ENCODE measurements around the gene OR10A2.

- TF ChIP-seq POLR2A (IDR thresholded peaks at IDR 0.05; ENCODE audit: low read depth) (no peak), POLR2AphosphoS5 (IDR thresholded peaks at IDR 0.05) (no peak)
- TF ChIP-seq, protein P1, sequence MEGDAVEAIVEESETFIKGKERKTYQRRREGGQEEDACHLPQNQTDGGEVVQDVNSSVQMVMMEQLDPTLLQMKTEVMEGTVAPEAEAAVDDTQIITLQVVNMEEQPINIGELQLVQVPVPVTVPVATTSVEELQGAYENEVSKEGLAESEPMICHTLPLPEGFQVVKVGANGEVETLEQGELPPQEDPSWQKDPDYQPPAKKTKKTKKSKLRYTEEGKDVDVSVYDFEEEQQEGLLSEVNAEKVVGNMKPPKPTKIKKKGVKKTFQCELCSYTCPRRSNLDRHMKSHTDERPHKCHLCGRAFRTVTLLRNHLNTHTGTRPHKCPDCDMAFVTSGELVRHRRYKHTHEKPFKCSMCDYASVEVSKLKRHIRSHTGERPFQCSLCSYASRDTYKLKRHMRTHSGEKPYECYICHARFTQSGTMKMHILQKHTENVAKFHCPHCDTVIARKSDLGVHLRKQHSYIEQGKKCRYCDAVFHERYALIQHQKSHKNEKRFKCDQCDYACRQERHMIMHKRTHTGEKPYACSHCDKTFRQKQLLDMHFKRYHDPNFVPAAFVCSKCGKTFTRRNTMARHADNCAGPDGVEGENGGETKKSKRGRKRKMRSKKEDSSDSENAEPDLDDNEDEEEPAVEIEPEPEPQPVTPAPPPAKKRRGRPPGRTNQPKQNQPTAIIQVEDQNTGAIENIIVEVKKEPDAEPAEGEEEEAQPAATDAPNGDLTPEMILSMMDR (IDR thresholded peaks at IDR 0.05), result no peak
Measured at GRCh38 chr11:6882751-6883150, 19.9 kb downstream of the OR10A2 start.
